Astrocyte of the cerebellum (primary cell): ENCODE measurements around the gene CFAP97D2.

ENCODE experiments used
- DNase-seq: peaks from one replicate; pipeline ENCODE4 v3.0.0-alpha.2; 2011; ENCODE audit warnings: low read depth
- H3K4me3 ChIP-seq: 2 replicates; pipeline ENCODE4 v1.5.1; 2011; ENCODE audit warnings: mild to moderate bottlenecking, low read depth, low read length, moderate library complexity
- CTCF ChIP-seq: IDR thresholded peaks from 2 replicates; pipeline ENCODE4 v1.5.1; 2012; ENCODE audit warnings: low read length, low read depth, moderate library complexity, mild to moderate bottlenecking; ENCODE audit errors: missing control alignments
- in situ Hi-C: cut with HindIII; loops from 2 replicates; pipeline ENCODE4 v1.10.0; 2017; ENCODE audit warnings: low sequenced_read_pairs

CFAP97D2 gene

DNA sequence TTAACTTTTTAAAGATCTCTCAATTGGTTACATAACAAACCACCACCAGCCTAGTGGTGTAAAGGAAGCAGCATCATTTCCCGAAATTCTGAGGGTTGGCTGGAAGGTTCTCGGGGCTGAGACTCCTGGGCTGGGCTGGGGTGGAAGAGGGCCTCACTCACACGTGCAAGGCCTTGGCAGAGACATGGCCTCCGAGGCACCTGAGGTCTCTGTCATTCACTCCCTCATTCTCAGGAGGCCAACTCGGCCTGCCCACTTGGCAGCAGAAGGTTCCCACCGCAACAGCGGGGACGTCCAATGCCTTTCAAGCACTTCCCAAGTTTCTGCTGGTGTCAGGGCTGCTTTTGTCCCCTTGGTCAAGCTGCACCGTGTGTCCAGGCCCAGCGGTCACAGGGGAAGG lies 28.0 kb upstream of the CFAP97D2 start:
- in situ Hi-C loops: no loop called here
- H3K4me3 ChIP-seq: no peak overlapping the region

GRCh38 chr13:114151565-114152284 lies 27.3 kb upstream of the CFAP97D2 start:
- TF ChIP-seq CTCF: no peak
- DNase-seq: no peak
- H3K4me3 ChIP-seq: no peak overlapping the region
- in situ Hi-C loops: no loop called here

More for the DNA sequence above, 28.0 kb upstream of the CFAP97D2 start:
- no peak for TF ChIP-seq CTCF
- no peak for DNase-seq

GRCh38 chr13:114152285-114152645 lies 26.8 kb upstream of the CFAP97D2 start:
- no peak for TF ChIP-seq CTCF
- DNase-seq: no peak
- no peak overlapping the region for H3K4me3 ChIP-seq
- in situ Hi-C loops: no loop called here

DNA sequence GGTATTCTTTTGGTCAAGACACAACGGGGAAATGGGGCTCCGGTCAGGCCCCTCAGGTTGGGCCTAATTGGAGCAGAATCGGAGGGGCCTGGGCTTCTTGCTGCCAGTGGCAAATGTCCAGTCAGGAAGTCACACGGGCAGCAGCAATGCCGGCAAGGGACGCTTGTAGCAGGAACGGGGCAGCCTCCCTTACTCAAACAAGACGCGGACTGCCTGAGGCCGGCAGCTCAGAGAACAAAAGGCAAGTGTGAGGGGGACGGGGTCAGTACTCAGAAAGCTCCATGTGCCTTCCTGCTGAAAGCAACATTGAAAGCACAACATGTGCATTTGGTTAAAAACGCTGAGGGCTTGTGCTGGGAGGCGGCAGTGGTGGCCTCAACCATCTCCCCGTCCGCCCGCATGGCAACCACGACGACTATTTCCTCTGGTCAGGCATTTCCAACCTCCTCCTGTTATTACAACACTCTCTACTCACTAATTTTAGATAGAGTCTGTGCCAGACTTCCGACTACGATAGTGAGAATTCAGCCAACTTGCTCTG lies 26.2 kb upstream of the CFAP97D2 start:
- in situ Hi-C loops: no loop called here
- TF ChIP-seq CTCF: no peak
- DNase-seq: no peak
- no peak overlapping the region for H3K4me3 ChIP-seq

DNA sequence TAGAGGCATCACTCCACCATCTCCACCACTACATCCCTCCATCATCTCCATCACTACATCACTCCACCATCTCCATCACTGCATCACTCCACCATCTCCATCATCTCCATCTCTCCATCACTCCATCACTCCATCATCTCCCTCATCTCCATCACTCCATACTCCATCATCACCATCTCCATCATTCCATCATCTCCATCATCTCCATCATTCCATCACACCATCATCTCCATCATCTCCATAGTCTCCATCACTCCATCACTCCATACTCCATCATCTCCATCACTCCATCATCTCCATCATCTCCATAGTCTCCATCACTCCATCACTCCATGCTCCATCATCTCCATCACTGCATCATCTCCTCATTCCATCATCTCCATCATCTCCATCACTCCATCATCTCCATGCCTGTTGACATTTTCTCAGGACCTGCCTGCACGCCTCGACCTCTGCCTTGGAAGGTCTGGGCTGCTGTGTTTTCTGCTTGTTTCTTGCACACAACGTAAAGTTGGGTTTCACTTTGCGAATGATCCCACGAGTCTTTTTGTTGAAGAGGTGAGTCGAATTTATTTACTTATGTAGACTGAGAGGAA lies 25.5 kb upstream of the CFAP97D2 start:
- no peak for TF ChIP-seq CTCF
- DNase-seq: no peak
- in situ Hi-C loops: no loop called here

GRCh38 chr13:114154476-114154875 lies 24.6 kb upstream of the CFAP97D2 start:
- no peak overlapping the region for H3K4me3 ChIP-seq
- in situ Hi-C loops: no loop called here
- no peak for TF ChIP-seq CTCF
- DNase-seq: no peak

More for the DNA sequence above, 25.5 kb upstream of the CFAP97D2 start:
- no peak overlapping the region for H3K4me3 ChIP-seq
